ENCODE measurements around the gene RIPK4.
"Not testable (repeated sequence)": the region's sequence is repeated elsewhere in the genome, so short reads cannot be mapped to it uniquely, and the experiment has no call there.

Gene RIPK4

DNA sequence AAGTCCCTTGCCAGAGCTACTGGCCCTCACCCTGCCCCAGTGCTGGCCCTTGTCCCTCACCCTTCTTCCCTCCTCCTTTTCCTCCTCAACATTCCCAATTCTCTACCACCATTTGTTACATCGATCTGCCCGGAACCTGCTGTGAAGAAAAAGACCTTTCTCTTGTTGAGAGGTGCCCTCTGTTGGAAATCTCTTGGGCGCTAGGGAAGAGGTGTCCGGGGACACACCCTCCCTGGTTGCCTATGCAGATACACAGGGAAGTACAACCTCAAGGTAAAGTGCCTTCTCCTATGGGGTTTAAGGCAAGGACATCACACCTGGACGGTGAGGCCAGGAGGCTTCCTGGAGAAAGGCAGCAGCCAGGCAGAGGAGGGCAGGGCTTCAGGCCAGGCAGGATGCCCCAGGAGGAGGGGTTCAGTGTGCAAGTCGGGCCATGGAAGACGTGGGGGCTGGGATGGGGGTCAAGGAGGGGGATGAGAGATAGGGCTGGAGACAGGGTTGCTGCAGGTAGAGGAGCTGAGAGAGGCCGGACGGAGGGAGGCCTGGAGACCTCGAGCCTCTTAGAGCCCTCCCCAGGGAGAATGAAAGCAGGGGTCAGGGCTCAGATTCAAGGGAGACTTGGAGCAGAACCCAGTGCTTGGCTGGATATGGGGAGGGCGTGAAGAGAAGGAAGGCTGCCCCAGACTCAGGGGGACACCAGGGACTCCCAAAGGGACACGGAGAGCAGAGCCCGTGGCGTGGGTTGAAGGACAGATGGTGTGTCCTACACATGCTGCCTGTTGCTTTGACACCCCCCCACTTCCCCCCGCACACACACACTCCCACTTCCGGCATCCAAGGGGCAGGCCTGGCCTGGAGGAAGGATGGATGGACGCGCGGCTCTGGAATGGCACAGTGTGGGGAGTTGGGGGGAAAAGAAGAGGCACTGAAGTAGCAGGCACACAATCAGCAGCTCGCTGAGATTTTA is 44.5 kb downstream of the RIPK4 start:
- DNase-seq (ENCODE audit: insufficient read length, low spot score): no peak
- FAIRE-seq: no peak
- no peak for TF ChIP-seq POLR2A (IDR thresholded peaks at IDR 0.05; ENCODE audit: low read depth, low read length)

DNA sequence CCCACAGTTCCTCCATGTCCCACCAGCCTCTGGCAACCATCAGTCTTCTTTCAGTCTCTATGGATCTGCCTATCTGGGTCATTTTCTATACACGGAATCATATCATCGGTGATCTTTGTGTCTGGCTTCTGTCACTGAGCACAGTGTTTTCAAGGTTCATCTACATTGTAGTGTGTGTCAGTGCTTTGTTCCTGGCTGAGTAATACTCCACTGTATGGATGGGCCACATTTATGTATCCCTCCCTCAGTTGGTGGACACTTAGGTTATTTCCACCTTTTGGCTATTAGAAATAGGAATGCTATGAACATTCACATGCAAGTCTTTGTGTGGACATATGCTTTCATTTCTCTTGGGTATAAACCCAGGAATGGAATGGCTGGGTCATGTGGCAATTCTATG is 46.6 kb downstream of the RIPK4 start:
- FAIRE-seq (no peak), DNase-seq (ENCODE audit: insufficient read length, low spot score) (no peak)
- TF ChIP-seq POLR2A (IDR thresholded peaks at IDR 0.05; ENCODE audit: low read depth, low read length): no peak

DNA sequence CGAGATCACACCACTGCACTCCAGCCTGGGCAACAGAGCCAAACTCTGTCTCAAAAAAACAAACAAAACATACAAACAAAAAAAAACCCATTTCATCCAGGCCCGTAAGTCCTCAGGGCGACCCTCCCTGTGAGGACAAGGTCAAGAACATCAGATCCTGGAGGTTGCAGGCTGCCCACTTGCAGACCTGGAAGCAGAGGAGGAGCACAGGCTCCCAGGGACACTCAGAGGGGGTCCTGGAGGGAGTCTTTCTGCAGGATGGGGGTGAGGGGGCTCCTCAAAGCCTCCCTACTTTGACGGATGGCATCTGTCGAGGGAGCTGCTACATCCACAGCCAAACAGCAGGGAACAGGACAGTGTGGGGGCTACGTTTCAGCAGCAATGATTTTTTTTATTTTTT is 47.2 kb downstream of the RIPK4 start:
- FAIRE-seq: no peak
- no peak for TF ChIP-seq POLR2A (IDR thresholded peaks at IDR 0.05; ENCODE audit: low read depth, low read length)
- no peak for DNase-seq (ENCODE audit: insufficient read length, low spot score)

DNA sequence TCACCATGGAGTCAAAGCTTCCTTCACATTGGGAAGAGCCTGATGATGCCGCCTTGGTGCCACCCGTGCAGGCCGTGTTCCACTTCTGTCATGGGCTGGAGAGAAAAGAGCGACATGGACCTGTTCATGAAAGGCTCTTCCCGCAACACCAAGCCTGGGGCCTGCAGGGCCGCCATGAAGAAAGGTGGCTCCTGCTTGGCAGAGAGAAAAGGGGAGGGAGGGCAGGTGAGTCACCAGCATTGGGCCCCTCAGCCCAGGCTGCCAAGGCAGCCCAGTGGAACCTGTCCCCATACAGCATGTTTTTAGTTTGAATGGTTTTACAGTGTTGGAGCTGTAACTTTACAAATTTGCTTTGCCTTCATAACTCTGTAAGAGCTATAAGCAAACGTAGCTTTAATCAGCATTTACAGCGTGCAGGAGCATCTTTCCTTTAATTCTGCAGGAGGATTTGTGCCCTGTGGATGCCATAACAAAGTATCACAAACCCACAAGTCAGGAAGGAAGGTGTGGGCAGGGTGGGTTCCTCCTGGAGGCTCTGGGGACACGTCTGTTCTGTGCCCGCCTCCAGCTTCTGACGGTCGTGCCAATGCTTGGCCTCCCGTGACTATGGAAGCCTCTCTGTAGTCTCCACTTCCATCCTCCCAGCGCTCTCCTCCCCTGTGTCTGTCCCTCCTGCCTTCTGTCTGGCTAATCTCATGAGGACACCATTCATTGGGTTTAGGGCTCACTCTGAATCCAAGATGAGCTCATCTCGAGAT is 49.1 kb downstream of the RIPK4 start:
- TF ChIP-seq POLR2A (IDR thresholded peaks at IDR 0.05; ENCODE audit: low read depth, low read length): no peak
- FAIRE-seq (no peak), DNase-seq (ENCODE audit: insufficient read length, low spot score) (no peak)

DNA sequence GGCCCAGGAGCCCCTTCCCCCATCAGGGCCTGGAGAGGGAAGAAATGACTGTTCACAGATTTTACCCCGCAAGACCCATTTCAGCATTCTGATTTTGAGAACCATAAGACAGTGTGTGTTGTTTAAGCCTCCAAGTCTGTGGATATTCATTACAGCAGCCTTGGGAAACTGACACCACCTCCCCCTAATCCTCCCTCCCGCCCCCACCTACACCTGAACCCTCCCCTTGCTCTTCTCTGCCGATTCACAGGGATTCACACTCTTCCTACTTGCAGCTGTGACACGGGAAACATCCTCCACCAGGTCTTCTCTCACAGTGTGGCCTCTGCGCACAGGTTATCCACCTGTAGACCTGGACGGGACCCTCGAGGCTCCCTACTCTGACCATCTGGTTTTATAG is 50.1 kb downstream of the RIPK4 start:
- FAIRE-seq (no peak), DNase-seq (ENCODE audit: insufficient read length, low spot score) (no peak)
- no peak for TF ChIP-seq POLR2A (IDR thresholded peaks at IDR 0.05; ENCODE audit: low read depth, low read length)

DNA sequence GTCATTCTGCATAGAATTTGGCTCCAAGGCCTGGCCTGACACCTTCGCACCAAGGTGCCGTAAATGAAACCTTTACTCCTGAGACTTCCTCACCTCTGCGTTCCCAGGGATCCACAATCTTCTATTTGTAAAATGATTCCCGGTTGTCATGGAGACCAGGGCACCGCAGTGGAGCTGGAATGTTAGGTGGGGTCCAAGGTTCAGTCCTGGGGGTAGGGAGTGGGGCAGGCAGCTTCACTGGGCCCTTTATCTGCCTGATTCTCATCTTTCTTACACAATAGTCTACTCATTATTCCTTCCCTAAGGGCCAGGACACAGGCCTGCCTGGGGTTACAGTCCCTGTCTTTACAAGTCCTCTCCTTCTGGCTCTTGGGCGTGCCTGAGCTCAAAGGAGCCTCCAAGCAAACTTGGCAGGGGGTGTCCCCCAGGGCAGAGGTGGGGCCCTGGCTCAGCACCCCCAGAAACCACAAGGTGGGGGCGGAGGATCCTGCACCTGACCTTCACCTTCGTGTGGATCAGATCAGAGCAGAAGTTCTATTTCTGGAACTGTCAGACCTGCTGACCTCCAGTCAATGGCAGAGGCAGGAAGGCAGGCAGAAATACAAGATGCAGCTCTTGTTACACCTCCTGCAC is 51.1 kb downstream of the RIPK4 start:
- no peak for TF ChIP-seq POLR2A (IDR thresholded peaks at IDR 0.05; ENCODE audit: low read depth, low read length)
- FAIRE-seq (no peak), DNase-seq (ENCODE audit: insufficient read length, low spot score) (no peak)

DNA sequence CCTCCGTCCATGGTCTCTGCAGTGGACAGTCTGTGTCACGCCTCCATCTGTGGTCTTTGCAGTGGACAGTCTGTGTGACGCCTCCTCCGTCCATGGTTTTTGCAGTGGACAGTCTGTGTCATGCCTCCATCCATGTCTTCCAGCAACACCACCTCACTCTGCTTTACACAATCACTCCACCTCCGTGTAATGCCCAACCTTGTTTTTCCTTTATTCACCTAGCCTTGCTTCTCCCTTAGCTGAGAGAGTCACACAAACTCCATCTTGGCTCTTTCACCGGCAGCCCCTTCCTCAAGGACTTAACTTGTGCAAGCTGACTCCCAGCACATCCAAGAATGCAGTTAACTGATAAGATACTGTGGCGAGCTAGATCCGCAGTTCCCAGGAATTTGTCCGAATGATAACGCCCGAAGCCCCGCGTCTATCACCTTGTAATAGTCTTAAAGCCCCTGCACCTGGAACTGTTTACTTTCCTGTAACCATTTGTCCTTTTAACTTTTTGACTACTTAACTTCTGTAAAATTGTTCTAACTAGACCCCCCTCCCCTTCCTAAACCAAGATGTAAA is 52.5 kb downstream of the RIPK4 start:
- not testable (repeated sequence) for FAIRE-seq; DNase-seq (ENCODE audit: insufficient read length, low spot score)

DNA sequence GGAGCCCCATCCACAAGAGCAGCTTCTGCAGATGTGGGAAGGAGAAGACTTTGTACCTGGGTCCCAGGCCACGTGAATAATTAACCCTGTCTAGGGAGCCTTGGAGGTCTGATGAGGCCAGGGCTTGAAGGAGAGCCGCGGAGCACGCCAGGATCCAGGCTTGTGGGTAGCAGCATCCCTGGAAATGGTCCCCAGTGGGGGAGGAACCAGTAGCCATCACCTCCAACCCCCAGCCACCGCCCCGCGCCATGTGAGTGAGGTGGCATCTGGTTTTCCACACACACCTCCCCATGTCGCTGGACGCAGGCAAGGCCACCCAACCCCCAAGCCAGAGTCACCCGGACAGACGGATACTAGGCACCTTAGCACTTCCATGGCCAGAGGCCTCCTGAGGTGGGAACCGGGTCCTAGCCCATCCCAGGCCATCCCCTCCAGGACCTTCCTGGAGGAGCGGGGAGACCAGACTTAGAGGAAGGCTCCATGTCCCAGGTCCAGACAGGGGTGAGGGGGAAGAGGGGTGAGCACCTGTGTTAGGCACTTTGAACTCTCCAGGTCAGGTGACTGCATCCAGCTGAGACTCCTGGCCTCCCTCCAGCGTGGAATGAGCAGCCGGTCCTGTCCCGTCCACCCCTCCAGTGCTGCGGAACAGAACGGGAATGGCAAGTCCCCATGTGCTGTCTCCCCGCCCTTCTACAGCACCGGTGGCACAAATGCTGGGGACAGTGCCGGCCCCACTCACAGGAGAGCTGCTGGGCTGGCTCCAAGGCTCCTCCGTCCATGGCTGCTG is 53.2 kb downstream of the RIPK4 start:
- no peak for DNase-seq (ENCODE audit: insufficient read length, low spot score)
- FAIRE-seq: no peak
- no peak for TF ChIP-seq POLR2A (IDR thresholded peaks at IDR 0.05; ENCODE audit: low read depth, low read length)

DNA sequence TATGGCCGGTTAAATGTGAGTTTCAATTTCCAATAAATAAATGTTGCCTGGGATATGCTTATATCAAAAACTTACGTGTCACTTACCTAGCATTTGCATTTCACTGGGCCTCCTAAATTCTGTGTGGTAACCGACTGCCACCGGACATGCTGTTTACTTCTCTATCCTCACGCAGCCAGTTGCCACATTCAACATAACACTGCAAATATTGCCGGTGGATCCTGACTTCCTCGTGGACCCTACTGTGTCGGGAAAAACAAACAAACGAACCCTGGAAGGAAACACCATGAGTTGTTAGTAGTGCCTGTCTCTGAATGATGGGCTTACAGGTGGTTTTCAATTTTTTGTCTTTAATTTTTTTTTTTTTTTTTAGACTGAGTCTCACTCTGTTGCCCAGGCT is 54.1 kb downstream of the RIPK4 start:
- FAIRE-seq: no peak
- DNase-seq (ENCODE audit: insufficient read length, low spot score): no peak
- TF ChIP-seq POLR2A (IDR thresholded peaks at IDR 0.05; ENCODE audit: low read depth, low read length): no peak

DNA sequence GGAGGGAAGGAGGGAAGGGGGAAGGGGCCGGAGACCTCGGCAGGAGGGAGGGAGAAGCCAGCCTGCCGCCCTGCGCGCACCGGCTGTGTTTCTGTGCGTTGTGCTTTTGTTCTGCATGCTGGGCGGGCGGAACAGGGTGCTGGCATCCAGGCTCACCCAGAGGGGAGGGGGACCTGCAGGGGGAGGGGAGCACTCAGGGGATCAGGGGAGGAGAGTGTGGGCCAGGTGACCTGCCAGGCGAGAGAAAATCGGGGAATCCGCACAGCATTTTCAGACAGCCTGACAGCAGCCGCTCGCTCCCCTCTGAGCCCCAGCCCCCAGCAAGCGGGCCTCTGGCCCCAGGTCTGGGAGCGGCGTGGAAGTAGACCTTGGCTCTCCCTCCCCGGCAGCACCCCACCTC is 54.7 kb downstream of the RIPK4 start:
- no peak for DNase-seq (ENCODE audit: insufficient read length, low spot score)
- no peak for TF ChIP-seq POLR2A (IDR thresholded peaks at IDR 0.05; ENCODE audit: low read depth, low read length)
- FAIRE-seq: no peak

DNA sequence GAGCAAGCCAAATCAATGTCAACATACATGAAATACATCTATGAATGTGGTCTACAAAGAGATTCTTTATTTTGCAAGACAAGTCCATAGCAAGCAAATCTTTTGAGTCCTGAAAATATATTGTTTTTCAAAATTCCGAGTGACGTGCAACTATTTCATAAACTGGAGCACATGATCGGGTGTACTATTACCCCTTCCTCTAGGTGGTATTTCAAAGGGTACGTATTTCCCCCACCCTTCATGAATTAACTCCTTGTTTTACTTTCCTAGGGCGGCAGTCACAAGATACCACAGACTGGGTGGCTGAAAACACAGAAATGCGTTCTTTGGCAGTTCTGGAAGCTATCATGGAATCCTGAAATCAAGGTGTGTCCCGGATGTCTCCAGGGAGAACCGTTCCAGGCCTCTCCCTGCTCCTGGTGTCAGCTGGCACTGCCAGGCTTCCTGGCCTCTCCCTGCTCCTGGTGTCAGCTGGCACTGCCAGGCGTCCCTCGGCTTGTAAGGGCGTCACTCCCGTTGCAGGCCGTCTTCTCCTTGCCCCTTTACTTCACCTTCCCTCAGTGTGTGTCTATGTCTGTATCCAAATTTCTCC is 55.3 kb downstream of the RIPK4 start:
- no peak for TF ChIP-seq POLR2A (IDR thresholded peaks at IDR 0.05; ENCODE audit: low read depth, low read length)
- no peak for FAIRE-seq
- DNase-seq (ENCODE audit: insufficient read length, low spot score): no peak

DNA sequence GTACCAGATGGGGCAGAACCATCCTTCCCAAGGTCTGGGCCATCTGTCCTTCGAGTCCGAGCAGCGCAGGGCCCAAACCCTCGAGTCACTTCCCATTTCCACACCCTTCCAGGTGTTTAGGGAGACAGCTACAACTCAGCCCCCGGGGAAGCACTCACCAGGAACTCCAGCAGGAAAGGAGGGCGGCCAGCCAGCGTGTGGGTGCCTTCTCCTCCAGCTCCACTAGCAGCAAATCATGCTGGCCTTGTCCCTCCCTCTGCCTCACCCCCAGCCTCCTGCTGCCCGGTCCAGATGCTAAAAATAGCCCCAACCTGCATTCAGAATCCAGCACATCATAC is 56.1 kb downstream of the RIPK4 start:
- DNase-seq (ENCODE audit: insufficient read length, low spot score) (no peak), FAIRE-seq (no peak)
- TF ChIP-seq POLR2A (IDR thresholded peaks at IDR 0.05; ENCODE audit: low read depth, low read length): no peak

All from H54 (cell line).